ENCODE measurements around the gene CDH13.

Gene CDH13

GRCh38 chr16:83835586-83836566, 1209.1 kb downstream of the CDH13 start:
- DNase-seq: no peak

DNA sequence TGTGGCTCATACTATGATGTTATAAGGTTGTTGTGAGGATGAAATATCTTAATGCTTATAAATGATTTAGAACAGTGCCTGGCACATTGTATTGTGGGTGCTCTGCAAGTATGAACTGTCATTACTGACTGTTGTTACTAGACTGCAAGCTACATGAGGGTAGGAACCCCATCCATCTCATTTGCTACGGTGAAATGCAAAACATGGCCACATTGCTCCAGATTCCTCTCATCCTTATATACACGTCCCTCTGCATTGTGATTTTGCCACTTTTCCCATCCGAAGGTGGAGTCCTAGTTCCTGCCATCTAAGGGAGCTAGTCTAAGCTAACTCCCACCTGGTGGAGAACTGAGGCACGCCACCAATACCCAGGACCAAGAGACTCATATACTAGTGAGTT, 1210.8 kb downstream of the CDH13 start:
- no peak for DNase-seq

GRCh38 chr16:83838151-83838550, 1211.4 kb downstream of the CDH13 start:
- DNase-seq: no peak

DNA sequence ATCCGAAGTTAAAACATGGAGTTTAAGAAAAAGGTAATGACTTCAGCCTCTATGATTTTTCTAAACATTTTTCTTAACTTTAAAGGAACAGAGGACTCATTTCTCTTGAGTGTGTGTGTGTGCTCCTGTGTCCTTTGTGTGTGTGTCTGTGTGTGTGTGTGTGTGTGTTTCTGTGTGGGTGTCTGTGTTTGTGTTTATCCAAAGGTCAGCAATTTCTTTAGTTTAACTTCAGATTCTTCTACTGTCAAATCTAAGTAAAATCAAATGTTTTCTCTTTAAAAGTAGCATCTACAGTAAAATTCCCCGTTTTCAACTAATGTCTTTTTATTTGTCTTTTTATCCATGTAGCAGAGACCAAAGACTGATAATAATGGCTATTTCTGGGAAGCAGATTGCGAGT, 1212.8 kb downstream of the CDH13 start:
- DNase-seq: no peak

DNA sequence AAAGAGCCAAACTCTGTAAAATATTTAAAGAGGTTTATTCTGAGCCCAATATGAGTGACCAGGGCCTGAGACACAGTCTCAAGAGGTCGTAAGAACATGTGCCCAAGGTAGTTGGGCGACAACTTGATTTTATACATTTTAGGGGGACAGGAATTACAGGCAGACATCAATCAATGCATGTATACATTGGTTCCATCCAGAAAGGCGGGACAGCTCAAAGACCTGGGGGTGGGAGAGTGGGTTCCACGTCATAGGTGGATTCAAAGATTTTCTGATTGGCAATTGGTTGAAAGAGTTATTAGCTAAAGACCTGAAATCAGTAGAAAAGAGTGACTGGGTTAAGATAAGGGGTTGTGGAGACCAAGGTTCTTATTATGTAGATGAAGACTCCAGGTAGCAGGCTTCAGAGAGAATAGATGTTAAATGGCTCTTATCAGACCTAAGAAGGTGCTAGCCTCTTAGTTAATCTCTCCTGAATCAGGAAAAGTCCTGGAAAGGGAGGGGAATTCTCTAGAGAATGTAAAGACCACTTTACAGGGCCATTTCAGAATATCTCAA, 1213.4 kb downstream of the CDH13 start:
- DNase-seq: no peak

DNA sequence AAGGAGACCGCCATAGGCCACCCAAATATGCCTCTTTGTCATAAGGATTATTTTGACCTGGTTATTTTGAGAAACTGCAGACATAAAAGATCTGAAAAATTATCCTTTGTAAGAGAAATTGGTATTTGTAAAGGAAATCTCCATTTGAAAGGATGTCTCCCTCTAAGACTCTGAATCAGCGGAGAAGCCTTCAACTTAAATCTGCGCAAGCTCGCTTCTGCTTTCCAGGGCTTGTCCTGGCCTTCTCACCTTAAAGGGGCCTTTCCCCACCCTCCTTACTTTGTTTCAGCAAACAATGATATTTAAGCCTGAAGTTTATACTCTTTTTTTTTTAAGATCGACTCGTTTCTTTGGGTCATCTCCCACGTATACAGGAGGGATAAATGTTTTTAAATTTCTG, 1215.5 kb downstream of the CDH13 start:
- DNase-seq: no peak

DNA sequence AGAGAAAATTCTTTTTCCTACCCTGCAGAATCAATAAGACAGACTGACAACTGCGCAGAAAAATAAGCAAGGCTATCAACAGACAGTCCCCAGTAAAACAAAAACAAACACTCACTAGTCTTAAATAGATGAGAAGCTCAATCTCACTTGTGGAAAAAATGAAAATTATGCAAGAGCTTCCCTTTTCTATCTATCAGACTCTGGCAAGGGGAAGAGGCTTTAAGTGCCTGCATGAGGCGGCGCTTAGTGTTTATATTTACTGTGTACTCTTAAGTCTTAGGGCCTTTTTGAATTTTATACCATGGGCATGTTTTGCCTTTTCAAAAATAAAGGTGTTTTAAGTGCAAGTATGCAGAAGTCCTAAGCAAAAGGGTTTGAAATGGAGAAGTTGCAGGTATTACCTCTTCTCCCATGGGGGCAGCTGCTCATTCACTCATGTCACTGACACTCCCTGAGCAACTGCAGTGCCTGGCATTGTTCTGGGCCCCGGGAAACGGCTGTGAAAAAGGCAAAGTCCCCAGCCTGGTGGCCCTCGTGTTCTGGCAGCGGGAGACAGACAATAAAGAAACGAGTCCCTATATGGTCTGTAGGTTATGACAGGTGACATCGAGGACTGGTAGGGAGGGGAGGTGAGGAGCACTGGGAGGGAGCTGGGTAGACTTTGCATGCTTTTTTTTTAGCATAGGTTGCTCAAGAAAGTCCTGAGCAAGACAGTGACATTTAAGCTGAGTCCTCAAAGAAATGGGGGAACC, 1216.2 kb downstream of the CDH13 start:
- no peak for DNase-seq

DNA sequence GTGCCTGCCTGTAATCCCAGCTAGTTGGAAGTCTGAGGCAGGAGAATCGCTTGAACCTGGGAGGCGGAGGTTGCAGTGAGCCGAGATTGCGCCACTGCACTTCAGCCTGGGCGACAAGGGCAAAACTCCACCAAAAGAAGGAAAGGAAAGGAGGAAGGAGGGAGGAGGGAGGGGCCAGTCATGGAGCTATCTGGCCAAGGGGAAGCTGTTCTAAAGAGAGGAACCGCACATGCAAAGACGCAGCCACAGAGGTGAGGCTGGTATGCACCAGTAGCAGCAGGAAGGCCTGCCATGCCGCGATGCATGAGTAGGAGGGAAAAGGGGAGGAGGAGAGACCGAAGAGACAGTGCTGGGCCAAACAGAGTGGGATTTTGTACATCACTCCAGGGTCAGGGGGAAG, 1216.9 kb downstream of the CDH13 start:
- DNase-seq: no peak

DNA sequence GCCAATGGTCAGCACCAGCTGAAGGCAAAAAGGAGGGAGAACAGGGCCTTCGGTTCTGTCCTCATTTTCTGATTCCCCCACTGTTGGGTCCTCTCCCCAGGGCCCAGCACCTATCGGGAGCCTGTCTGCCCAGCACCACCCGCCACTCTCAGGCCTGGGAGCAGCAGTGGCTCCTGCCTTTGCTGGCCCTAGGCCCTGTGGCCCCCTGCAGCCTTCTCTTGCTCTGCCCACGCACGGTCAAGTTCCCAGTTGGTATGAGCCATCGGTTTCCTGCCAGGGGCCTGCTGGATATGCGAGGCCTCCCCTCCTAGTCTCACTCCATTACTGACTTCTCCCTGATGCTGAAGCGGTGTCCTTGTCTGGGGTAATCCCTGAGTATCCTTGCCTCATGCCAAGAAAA, 1218.5 kb downstream of the CDH13 start:
- no peak for DNase-seq

GRCh38 chr16:83847371-83848225, 1220.8 kb downstream of the CDH13 start:
- no peak for DNase-seq

DNA sequence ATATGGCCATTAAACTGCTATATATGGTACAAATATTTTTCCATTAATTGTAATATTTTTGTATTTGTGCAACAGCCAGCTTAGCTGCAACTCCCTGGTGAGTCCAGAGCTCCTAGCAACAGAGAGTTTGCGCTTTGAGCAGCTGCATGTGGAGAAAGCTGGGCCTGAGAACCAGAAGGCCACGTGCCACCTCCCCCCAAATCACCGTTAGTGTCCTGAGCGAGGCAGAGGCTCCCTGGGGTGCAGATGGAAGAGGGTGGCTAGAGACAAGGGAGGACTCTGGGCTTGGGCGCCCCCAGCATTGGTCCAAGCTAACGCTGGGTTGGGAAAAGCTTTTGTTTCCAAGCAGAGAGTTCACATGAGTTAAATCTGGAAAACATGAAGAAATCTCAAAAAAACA, 1222.7 kb downstream of the CDH13 start:
- no peak for DNase-seq
